NCI-H2227 (cell line): ENCODE results near the gene PDX1.

Experiments used
- DNase-seq: peaks from one replicate; lab custom pipeline; 2025; ENCODE audit not compliant: unreplicated experiment; lab: John Stamatoyannopoulos, UW

PDX1 gene

GRCh38 chr13:27969082-27969865 is 49.5 kb downstream of the PDX1 start, which contains the start of gene CDX2:
Gene CDX2 (minus strand): TSS chr13:27969315. CDS start chr13:27969006, 309 bp downstream.
- DNase-seq = no peak

- no peak for DNase-seq
These were observed 50.0 kb downstream of the PDX1 start for GRCh38 chr13:27969866-27970229.

GRCh38 chr13:27970382-27971235 is 50.8 kb downstream of the PDX1 start:
- no peak for DNase-seq

GRCh38 chr13:27971236-27971645 is 51.4 kb downstream of the PDX1 start:
- DNase-seq = no peak

- no peak for DNase-seq
These were observed 52.1 kb downstream of the PDX1 start for GRCh38 chr13:27971776-27972477.

- DNase-seq = no peak
These were observed 52.6 kb downstream of the PDX1 start for GRCh38 chr13:27972478-27972820.

- DNase-seq = no peak
These were observed 53.5 kb downstream of the PDX1 start for GRCh38 chr13:27973291-27973690.

GRCh38 chr13:27973961-27974662 is 54.3 kb downstream of the PDX1 start:
- DNase-seq = no peak
